NCI-H2029 treated with DMSO at 0.1 percent for 48 hours (cell line): ENCODE measurements around the gene CRYBG3.
"Not testable (repeated sequence)": the region's sequence is repeated elsewhere in the genome, so short reads cannot be mapped to it uniquely, and the experiment has no call there.

Experiments used
- DNase-seq: peaks from one replicate; lab custom pipeline; 2025; lab: John Stamatoyannopoulos, UW

Gene CRYBG3

DNA sequence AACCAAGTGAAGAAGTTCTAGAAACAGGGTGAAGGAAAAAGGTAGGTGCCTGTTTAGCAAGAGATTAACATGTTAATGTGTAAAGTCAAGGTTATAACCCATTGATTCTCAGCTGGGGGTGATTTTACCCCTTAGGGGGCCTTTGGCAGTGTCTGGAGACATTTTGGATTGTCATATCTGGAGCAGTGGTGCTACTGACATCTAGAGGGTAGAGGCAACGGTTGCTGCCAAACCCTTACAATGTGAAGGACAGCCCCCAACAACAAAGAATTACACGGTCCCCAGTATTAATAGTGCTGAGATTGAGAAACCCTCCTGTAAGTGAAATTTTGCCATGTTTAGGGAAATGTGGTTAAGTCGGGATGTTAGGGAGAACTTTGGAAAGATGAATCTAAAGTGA is 74.7 kb downstream of the CRYBG3 start:
- DNase-seq = no peak

DNA sequence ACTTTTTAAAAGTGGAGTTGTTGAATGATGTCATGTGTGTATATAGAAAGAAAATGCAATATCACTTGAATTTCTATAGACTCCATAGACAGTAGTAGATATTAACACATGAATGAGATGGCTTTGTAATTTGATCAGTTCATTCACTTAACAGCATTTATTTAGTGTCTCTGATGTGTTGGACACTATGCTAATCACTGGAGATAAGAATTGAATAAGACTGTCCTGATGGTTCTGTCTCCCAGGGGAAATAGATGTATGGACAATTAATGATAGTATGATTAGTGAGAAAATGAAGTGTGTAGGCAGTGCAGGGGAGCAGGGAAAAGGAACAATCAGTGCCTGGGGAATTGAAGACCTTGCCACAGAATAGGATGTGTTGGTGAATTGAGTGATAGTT is 77.5 kb downstream of the CRYBG3 start:
- no peak for DNase-seq

DNA sequence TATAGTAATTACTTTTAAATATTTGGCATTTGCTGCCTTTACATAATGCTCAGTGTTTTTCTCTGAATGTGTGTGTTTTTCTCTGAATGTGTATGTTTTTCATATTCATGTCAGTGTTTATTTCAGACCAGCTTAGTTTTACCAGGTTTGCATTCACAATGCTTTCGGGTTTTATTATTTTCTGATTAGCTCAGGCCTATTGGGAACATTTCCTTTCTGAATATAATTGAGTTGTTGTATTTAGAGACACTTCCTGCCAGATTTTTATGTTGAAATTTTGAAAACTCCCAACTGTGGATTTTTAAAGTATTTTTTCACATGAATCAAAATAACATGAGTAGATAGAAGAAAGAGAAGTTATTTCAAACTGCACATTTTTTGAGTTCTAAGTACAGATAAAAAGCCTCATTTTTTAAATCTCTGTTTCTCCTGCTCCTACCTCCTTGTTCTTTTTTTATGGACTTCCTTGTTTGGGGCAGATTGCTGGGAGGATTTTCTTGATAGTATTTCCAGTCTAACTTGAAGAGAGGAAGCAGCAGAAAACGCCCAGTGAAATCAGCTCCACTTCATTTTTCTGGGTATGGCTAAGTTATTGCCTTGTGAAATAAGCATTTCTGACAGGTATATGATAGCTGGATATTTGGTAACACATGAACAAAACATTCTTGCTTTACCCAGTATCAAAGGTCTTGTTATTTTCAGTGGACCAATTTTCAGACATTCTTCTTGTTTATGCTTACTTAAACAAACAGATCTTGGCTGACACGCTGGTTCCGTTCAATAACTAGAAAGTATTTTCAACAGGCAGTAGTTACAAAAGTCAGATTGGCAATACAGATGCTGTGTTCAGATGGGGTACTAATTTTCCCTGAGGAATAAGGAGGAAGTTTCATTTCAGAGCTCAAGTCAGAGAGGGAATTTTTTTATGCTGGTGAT is 79.8 kb downstream of the CRYBG3 start:
- DNase-seq = no peak

DNA sequence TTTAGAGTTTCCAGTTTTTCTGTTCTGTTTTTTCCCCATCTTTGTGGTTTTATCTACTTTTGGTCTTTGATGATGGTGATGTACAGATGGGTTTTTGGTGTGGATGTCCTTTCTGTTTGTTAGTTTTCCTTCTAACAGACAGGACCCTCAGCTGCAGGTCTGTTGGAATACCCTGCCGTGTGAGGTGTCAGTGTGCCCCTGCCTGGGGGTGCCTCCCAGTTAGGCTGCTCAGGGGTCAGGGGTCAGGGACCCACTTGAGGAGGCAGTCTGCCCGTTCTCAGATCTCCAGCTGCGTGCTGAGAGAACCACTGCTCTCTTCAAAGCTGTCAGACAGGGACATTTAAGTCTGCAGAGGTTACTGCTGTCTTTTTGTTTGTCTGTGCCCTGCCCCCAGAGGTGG is 88.0 kb downstream of the CRYBG3 start:
- not testable (repeated sequence) for DNase-seq

DNA sequence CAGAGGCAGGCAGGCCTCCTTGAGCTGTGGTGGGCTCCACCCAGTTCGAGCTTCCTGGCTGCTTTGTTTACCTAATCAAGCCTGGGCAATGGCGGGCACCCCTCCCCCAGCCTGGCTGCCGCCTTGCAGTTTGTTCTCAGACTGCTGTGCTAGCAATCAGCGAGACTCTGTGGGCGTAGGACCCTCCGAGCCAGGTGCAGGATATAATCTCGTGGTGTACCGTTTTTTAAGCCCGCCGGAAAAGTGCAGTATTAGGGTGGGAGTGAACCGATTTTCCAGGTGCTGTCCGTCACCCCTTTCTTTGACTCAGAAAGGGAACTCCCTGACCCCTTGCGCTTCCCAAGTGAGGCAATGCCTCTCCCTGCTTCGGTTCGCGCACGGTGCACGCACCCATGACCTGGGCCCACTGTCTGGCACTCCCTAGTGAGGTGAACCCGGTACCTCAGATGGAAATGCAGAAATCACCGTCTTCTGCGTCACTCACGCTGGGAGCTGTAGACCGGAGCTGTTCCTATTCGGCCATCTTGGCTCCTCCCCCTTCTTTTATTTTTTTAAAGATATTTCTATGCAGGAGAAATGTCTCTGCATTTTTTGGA is 88.5 kb downstream of the CRYBG3 start:
- DNase-seq = not testable (repeated sequence)

DNA sequence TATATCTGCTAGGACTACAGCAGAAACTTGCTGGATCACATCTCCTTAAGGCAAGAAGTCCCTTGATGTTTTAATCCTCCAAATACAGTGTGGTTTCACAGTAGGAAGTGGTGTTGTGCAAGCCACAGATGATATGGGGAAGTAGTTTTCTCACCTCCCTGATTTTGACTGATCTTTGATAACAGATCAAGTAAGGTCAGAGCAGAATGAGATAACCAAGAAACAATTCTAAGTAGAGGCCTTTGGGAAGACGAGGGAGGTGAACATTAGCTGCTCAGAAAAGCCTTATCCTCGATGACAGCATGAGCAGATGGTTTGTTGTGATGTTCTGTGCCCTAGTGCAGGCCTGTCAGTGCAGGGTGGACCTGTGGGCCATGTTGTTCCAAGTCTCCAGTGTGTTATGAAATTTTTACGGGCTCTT is 89.1 kb downstream of the CRYBG3 start:
- DNase-seq = no peak

DNA sequence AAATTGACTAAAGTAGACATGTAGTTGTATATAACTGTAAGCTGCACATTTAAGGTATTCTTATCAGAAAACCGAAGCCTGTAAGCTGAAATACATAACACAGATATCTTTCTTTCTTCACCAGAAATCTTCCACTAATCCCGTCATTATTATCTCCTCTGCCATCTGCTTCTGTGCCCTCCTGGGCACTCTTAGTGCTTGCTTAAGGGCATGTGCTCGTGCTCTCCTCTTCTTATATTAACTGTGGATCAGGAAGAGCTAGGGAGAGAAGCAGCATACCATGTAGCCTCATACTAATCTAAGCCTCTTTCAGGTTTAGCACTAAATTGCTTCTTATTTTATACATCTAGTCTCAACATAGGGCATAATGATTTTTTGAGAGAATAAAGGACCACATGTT is 89.6 kb downstream of the CRYBG3 start:
- no peak for DNase-seq

DNA sequence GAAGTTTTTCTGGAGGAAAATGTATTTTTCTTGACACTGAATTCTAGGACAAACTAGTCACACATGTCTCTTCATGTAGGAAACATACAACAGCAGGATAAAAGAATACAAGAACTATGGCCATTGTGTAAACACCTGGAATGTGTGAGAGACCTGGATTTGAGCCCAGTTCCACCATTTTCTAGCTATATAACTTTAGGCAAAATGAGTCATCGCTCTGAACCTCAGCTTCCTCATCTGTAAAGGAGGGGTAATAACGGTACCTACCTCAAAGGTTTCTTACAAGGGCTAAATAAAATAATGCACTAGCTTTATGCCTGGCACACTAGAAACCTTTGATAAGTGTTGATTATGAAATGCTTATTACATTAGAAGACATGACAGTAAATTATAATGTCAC is 92.6 kb downstream of the CRYBG3 start:
- DNase-seq = no peak

DNA sequence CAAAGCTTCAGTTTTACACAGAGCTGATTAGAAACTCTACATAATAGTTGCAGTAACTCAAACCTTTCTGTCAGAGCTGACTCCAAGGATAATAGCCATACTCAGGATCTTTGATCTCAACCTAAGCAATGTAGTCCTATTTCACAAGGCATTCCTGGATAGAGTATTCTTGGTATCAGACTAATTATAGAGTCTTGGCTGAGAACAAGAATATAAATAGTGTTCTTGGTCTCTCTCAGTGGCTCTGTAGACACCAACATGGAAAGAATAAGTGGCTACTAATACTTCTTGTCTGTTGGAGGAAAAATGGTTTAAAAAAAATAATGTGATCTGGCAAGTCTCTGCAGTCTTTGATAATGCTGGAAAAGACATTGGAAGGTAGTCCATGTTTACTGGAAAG is 94.8 kb downstream of the CRYBG3 start:
- no peak for DNase-seq

DNA sequence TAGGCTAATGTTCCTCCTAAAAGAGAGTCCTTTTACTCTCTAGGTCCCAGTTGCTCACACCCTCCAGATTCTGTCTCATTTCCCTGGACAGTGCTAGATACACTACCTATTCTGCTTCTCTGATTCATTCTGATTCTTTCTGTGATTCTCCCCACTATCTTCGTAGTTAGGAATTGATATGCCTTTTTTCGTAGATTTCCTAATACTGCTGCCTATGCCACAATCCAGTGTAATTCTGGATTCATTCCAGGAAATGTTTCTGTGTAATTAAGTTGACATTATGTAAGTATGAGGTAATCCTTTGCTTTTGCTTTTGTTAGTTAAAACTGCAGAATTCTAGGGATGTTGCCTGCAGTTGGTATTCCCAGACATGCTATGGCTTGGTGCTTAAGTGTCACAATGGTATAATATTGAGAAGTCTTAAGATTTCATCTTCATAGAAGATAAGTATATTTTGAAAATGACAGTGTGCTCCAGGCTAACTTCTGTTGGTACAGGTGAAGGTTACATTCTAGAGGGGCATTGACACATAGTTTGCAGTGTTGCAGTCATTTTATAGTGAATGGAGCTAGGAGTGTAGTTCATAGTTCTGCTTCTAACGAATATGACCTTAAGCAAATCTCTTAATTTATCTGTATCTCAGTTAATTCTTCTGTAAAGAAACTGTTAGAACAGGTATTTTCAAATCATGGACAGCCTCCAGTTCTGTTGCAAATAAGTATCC is 96.2 kb downstream of the CRYBG3 start:
- DNase-seq = no peak

DNA sequence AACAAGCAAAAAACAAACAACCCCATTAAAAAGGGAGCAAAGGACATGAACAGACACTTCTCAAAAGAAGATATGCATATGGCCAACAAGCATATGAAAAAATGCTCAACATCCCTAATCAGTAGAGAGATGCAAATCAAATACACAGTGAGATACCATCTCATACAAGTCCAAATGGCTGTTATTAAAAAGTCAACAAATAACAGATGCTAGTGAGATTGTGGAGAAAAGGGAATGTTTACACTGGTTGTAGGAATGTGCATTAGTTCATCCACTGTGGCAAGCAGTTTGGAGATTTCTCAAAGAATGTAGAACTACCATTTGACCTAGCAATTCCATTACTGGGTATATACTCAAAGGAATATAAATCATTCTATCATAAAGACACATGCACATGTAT is 105.9 kb downstream of the CRYBG3 start:
- DNase-seq = no peak

DNA sequence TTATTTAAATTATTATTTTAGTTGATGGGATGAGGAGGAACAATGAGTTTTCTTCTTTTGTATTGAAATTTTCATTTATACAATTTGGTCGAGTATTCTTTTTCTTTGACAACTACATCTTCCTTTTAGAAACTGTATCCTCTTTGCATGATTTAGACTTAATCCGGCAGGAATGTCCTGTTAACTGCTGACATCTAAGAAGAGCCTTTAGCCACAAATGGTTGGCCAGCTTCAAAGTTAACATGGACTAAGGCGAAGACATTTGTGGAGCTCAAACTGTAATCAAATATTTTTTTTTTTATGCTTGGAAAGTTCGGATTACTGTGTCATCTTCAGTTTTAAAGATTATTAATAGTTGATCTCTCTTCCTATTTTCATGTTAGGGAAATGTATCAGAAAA is 107.2 kb downstream of the CRYBG3 start:
- no peak for DNase-seq

DNA sequence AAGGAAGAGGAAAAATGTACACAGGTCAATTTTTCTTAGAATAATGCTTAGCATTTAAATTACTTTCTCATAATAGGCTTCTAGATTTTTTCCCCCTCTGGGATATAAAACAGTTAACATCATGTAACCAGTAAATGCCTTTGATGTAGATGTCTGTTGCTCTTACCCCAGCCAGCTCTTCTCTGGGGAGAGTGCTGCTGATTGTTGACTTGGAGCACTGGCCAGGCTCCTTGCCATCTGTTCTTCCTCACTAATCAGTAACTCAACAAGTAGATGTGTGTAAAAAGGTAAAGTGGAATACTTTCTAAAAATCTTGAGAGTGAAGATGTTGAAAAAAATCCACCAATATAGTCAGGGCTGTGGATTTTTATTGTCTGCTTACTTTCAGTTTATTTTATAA is 108.2 kb downstream of the CRYBG3 start:
- DNase-seq = no peak

DNA sequence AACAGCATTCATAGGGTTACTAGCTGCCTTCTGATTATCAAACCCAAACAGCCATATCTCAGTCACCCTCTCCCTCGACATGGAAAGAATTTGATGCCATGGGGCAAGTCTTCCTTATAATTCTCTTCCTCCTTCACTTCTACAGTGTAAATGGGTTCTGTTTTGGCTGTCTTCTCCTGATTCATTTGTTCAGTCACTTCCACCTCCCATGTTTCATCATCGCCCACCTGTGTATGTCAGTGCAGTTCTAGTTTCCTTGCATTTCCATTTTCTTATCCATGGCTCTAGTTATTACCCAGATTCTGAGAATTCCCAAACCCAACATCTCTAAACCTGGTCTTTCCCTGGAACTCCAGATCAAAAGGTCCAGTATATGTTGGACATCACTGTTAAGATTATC is 109.4 kb downstream of the CRYBG3 start:
- DNase-seq = no peak

DNA sequence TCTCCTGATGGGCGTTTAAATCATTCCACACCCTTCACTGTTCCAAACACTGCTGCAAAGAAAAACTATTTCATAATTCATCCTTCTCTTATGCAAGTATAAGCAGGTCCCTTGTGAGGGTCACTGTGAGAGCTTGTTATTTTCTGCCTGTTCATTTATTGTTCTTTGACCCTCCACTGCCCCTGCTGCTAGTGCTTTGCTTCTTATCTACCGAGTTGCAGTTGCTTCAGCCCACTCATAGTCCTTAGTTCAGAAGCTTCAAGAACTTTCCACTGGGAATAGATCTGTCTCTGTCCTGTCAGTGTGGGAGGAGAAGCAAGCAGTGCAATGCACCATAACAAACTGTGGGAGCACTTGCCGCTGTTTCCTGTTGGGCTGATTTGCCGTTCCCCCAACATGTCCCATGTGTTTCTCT is 110.6 kb downstream of the CRYBG3 start:
- no peak for DNase-seq

DNA sequence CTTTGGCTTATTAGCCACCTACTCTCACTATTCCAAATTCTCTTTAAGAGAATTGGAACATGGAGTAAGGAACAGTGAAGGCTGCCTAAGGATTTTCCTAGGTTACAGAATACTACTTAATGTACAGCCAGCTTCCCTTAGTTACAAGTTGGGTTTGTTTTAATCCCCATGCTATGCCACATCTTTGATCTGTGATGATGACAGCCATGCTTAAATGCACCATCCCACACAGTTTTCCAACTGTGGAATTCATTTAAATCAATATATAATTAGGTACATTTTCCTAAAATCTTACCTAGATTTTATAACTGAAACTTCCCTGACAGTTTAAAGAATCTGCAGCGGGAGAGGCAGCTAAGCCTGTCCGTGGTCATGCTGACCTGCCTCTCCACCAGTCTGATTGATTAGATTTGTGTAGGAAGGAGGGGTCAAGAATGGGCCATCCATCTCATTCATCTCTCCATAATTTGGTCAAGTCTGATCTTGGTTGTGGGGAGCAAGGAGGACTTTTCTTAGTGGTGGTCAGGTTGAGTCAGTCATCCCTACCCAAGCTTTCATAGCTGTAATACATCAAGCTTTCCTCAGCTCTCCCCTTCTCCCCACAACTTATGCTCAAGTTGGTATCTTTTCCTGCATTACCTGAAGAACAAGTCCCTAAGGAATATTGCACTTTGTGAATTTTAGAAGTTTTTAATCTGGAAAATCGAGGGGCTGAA is 113.3 kb downstream of the CRYBG3 start:
- DNase-seq = no peak

DNA sequence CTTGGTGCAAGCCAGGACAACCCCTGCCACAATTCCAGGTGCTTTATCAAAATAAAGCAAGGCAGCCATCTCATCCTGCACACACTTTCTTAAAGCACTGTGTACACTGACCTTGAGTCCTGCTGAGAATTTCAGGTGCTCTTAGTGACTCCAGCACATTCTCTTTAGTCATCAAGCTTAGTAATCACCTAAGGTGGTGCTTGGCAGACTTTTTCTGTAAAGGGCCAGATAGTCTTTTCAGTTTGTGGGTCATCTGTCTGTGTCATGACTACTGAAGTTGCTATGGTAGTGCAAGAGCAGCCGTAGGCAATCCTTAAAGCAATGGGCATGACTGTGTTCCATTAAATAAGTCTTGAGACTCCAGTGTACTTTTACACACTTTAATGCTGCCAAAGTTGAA is 114.0 kb downstream of the CRYBG3 start:
- no peak for DNase-seq

DNA sequence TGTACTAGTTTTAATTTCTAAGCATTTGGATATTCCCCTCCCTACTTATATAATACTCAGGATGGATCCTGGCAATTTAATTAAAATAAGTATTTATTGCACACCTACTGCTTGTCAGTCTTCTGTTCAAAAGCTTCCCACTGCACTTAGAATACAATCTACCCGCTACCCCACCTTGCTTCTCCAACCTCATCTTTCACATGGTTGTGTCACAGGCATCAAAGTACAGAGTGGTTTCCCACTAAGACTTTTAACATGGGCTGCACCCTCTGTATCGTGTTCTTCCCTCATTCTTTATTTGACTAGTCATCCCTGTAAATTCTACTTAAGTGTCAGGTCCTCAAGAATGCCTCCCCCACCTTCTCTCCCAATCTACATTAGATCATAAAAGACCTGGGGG is 115.4 kb downstream of the CRYBG3 start:
- DNase-seq = no peak

DNA sequence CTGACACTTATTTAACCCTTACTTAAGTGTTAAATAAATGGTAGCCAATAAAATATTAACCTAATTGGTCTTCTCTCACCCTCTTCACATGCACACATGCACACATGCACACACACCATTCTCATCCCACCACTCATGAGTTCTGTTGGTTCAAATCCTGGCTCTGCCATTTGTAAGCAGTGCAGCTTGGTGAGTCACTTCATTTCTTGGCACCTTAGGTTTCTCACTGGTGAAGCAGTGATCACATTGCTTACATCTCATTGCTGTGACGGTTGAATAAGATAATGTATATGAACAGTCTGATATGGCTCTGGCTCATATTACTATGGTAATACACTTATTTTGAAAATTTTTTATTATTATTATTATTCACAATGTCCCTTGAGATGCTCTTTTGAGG is 116.6 kb downstream of the CRYBG3 start:
- no peak for DNase-seq

DNA sequence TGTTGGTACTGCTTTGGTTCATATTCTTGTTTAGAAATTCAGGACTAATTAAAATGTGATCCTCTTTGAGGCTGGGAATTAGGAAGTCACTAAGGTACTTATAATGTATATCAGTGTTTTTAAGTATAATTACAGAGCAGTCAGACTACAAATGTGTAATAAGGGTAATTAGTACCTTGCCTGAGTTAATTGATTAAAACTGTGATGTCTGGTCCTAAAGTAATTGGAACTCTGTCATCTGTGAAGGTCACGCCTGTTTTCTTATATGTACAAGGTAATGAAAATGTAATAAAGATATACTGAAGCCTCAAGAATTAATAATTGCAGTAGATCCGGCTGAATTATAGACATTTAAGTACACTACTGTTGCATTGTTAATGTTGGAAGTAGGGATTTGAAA is 117.6 kb downstream of the CRYBG3 start:
- DNase-seq = no peak

DNA sequence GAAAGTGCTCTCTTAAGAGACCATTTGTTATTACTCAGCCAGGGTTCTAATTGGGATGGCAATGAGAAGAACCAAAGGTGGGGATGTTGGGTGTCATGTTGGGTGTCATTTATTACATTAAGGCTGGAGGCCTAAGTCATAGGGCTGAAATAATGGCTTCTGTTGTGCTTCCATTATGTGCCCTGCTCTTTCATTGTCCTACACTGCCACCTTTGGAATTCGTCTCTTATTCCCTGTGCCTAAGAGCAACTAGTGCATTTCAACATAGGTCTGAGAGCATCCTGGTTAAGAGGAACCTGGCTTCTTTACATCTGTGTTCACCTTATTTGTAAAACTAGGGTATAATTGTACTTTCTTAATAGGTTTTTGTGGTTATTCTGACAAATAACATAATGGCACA is 118.2 kb downstream of the CRYBG3 start:
- DNase-seq = no peak

DNA sequence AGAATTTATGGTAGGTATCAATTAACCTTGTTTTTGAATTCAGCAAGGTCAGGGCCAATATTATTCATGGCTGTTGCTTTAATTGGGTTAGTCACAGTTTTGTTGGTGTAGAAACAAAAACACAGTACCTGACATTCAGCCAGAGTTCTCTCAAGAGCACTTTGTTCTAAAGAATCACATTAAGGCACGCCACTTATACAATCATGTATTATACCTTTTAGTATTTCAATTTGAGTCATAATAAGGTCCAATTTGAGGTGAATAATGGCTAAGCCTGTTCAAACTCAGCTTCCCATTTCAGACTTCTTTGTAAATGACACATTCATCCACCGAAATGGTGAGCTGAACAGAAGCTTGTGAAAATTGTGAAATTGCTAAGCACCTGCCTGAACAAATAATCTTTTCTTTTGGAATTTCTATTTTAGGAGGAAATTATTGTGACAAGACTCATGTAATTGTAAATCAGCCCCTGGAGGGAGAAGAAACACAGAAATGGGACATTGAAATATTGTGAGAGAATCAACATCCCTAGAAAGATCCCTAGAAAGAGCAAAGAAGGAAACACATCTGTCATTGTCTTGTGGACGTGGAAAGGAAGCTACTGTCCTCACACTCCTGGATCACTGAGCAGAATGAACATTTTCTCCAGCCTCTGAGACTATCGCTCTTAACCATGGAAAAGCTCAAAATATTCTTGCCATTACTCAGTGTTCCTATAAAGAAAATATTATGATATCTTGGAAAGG is 121.2 kb downstream of the CRYBG3 start:
- DNase-seq = peak; percentile 14
